GM12878 (cell line): ENCODE results near the gene SOAT2.

Experiments
- CHD2 ChIP-seq: IDR thresholded peaks from 2 replicates; pipeline ENCODE4 v1.6.1; 2011; ENCODE audit warnings: low read depth, low read length, improper control_type of control experiment, borderline replicate concordance
- FOS ChIP-seq: IDR thresholded peaks from 3 replicates; pipeline ENCODE4 v1.6.1; 2011; ENCODE audit warnings: borderline replicate concordance; ENCODE audit not compliant: insufficient read length; ENCODE audit errors: extremely low read depth
- KDM1A ChIP-seq: fragments of 200-600 bp; sonication (generic); IDR thresholded peaks from 2 replicates; pipeline ENCODE4 v1.6.1; 2016; ENCODE audit warnings: borderline replicate concordance
- MTA3 ChIP-seq: IDR thresholded peaks from 2 replicates; pipeline ENCODE4 v1.6.1; 2012; ENCODE audit warnings: low read length, inconsistent platforms, borderline replicate concordance
- NFYA ChIP-seq: IDR thresholded peaks from 2 replicates; pipeline ENCODE4 v1.6.1; 2011; ENCODE audit warnings: low read depth, mild to moderate bottlenecking, low read length, improper control_type of control experiment, borderline replicate concordance
- NFYB ChIP-seq: IDR thresholded peaks from 2 replicates; pipeline ENCODE4 v1.6.1; 2011; ENCODE audit warnings: low read depth, mild to moderate bottlenecking, low read length, improper control_type of control experiment, moderate library complexity; ENCODE audit not compliant: insufficient read depth
- SRF ChIP-seq, 2 experiments: IDR thresholded peaks; 2 replicates each; pipeline ENCODE4 v1.6.1; 2011; ENCODE audit warnings: low read depth in 2 of 2, low read length in 2 of 2, mild to moderate bottlenecking in 1 of 2, moderate library complexity in 1 of 2
- STAT1 ChIP-seq: fragments of 450-650 bp; conservative IDR thresholded peaks from 2 replicates; pipeline ENCODE4 v1.6.1; 2014; ENCODE audit warnings: antibody characterized with exemption, mild to moderate bottlenecking
- SUPT20H ChIP-seq: IDR thresholded peaks from 2 replicates; pipeline ENCODE4 v1.6.1; 2011; ENCODE audit warnings: low read depth, mild to moderate bottlenecking, low read length, moderate library complexity, borderline replicate concordance; ENCODE audit not compliant: control insufficient read depth
- TCF12 ChIP-seq: IDR thresholded peaks from 2 replicates; pipeline ENCODE4 v1.6.1; 2011; ENCODE audit warnings: low read depth, mild to moderate bottlenecking, low read length
- YY1 ChIP-seq: IDR thresholded peaks from 2 replicates; pipeline ENCODE4 v1.6.1; 2011; ENCODE audit warnings: low read depth, mild to moderate bottlenecking, low read length
- ZZZ3 ChIP-seq: IDR thresholded peaks from 2 replicates; pipeline ENCODE4 v1.6.1; 2011; ENCODE audit warnings: low read depth; ENCODE audit not compliant: control insufficient read depth, insufficient read length
- TF ChIP-seq, protein P1 (sequence below), 3 experiments: IDR thresholded peaks in 2 of 3; conservative IDR thresholded peaks in 1 of 3; 2 replicates each; pipeline ENCODE4 v1.5.1; 2011; ENCODE audit warnings: low read depth in 3 of 3, low read length in 3 of 3, mild to moderate bottlenecking in 3 of 3, control low read depth in 2 of 3, moderate library complexity in 2 of 3, inconsistent platforms in 1 of 3, mixed read lengths in 1 of 3; ENCODE audit not compliant: control insufficient read depth in 2 of 3, insufficient read depth in 1 of 3; ENCODE audit errors: extremely low read depth in 1 of 3

GRCh38 chr12:53090105-53090504, 13.2 kb upstream of the SOAT2 start:
- no peak for TF ChIP-seq YY1
- no peak for TF ChIP-seq CHD2
- TF ChIP-seq NFYB = no peak
- TF ChIP-seq NFYA = no peak
- no peak for TF ChIP-seq MTA3
- TF ChIP-seq, protein P1, sequence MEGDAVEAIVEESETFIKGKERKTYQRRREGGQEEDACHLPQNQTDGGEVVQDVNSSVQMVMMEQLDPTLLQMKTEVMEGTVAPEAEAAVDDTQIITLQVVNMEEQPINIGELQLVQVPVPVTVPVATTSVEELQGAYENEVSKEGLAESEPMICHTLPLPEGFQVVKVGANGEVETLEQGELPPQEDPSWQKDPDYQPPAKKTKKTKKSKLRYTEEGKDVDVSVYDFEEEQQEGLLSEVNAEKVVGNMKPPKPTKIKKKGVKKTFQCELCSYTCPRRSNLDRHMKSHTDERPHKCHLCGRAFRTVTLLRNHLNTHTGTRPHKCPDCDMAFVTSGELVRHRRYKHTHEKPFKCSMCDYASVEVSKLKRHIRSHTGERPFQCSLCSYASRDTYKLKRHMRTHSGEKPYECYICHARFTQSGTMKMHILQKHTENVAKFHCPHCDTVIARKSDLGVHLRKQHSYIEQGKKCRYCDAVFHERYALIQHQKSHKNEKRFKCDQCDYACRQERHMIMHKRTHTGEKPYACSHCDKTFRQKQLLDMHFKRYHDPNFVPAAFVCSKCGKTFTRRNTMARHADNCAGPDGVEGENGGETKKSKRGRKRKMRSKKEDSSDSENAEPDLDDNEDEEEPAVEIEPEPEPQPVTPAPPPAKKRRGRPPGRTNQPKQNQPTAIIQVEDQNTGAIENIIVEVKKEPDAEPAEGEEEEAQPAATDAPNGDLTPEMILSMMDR (IDR thresholded peaks at IDR 0.05 in 2 of 3, conservative IDR thresholded peaks at IDR 0.05 in 1 of 3; ENCODE audit: control insufficient read depth in 2 of 3, extremely low read depth in 1 of 3, insufficient read depth in 1 of 3, low read depth in 3 of 3, low read length in 3 of 3) = no peak
- no peak for TF ChIP-seq FOS
- TF ChIP-seq TCF12 = no peak
- TF ChIP-seq ZZZ3 = no peak
- no peak for TF ChIP-seq SUPT20H
- TF ChIP-seq SRF (IDR thresholded peaks at IDR 0.05; ENCODE audit: low read depth in 2 of 2, low read length in 2 of 2) = no peak
- TF ChIP-seq KDM1A = no peak
- TF ChIP-seq STAT1 = no peak
